LNCAP (cell line): ENCODE data around the gene ENOSF1.

Source experiments
- CTCF ChIP-seq: fragments of 450-650 bp; IDR thresholded peaks from 2 replicates; pipeline ENCODE4 v1.5.1; 2017; ENCODE audit warnings: mild to moderate bottlenecking

ENOSF1 gene

GRCh38 chr18:712401-713134 lies at the start of gene ENOSF1:
Gene ENOSF1 (minus strand): TSS chr18:712630. CDS start chr18:712587, 43 bp downstream.
- peak; percentile 95 for TF ChIP-seq CTCF

GRCh38 chr18:755506-755905 lies 43.1 kb upstream of the ENOSF1 start:
- TF ChIP-seq CTCF: no peak

GRCh38 chr18:754656-755055 lies 42.2 kb upstream of the ENOSF1 start:
- no peak for TF ChIP-seq CTCF

- TF ChIP-seq CTCF: no peak
Observed at GRCh38 chr18:750456-750855, 38.0 kb upstream of the ENOSF1 start.

- TF ChIP-seq CTCF: no peak
Observed at GRCh38 chr18:744832-745597, 32.6 kb upstream of the ENOSF1 start.

GRCh38 chr18:741931-742512 lies 29.6 kb upstream of the ENOSF1 start:
- peak; percentile 75 for TF ChIP-seq CTCF

- no peak for TF ChIP-seq CTCF
Observed at GRCh38 chr18:732371-732770, 19.9 kb upstream of the ENOSF1 start.
